Measurements from ENCODE around the gene N4BP2.

DNA sequence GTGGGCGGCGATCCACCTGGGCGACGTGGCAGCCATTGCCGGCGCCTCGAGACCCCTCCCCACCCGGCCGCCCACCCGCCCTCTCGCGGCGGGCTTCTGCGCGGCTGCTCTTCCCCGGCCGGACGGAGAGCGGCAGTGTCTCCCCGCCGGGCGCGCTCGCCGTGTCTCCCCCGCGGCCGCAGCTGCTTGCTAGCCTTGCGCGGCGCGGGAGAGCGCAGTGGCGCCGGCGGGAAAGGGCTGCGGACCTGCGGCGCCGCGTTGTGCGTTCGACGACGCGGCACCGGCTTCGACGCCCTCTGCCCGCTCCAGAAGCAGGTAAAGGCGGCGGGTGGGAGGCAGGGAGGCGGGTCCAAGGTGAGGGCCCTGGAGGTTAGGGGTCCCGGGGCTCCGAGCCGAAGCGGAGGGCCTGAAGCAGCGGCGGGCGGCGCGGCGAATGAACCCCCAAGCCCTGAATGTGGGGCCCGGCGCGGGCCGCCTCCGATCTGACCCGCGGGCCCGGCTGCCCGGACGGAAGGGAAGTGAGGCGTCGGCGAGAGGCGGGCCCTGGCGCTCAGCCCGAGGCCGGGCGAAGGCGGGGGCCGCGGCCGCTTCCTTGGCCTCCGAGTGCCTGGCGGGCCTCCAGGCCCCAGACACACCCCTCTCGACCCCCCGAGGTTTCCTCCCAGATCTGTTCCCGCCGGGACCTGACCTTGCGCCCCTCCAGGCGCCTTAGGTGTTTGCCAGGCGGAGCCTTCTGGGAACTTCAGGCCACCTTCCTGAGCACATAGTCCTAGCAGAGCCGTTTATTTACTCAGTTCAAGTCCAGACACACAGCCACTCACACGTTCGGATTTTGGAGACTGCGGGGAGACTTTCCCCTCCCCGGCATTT, at the start of gene N4BP2:
- peak; percentile 67 to 89 (median 85) for TF ChIP-seq CTCF (IDR thresholded peaks at IDR 0.05)
- TF ChIP-seq POLR2A (IDR thresholded peaks at IDR 0.05; ENCODE audit: low read depth) = peak; percentile 94
- TF ChIP-seq POLR2AphosphoS5 (IDR thresholded peaks at IDR 0.05) = peak; percentile 65 to 90

All from esophagus muscularis mucosa (tissue), 3 donors.